Measurements from ENCODE around the gene CIB2. TPM values are rescaled to one million over a fixed set of nuclear protein-coding genes. Genes with fewer than 3 reads are reported as not detected.
A peak's percentile ranks its signal among the peaks of the same experiment; 100 is the strongest.

CIB2 gene
- total RNA-seq, 1 experiment from 2014 or later, result 10.7 TPM

DNA sequence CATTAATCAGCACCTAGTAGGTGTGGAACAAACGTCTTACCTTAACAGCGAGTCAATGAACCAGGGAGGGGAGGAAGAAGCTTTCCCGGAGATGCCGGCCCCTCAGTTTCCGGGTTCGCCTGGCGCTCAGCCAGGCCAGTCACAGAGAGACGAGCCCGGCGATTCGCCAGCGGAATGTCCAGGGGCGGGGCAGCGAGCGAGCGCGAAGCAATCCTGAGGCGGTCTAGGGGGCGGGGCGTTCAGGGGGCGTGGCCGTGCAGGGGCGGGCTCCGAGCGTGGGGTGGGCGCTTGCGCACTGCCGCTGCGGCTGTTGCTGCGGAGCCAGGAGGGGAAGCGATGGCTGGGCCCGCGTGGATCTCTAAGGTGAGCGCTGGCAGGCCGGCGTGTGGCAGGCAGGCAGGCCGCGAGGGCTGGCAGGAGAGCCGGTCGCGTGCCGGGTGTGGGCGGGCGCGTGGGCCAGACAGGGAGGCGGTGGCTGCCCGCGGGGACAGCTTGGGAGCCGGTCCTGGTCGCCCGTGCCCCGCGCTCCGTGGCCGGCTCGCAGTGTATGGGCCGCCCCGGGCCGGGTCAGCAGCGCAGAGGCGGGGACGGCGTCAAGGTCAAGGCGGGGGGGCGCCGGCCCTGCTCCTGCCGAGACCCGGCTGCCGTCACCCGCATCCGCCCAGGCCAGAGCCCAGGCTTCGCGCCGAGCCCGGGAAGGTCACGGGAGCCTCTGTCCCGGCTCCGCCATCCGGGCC, 18.0 kb upstream of the CIB2 start, which contains the start of gene IDH3A:
Gene IDH3A (plus strand): TSS at position 295 of the 737 bp plus-strand sequence. CDS start 42 bp downstream, at position 337.
- peak; percentile 86 for DNase-seq (ENCODE audit: low spot score)

DNA sequence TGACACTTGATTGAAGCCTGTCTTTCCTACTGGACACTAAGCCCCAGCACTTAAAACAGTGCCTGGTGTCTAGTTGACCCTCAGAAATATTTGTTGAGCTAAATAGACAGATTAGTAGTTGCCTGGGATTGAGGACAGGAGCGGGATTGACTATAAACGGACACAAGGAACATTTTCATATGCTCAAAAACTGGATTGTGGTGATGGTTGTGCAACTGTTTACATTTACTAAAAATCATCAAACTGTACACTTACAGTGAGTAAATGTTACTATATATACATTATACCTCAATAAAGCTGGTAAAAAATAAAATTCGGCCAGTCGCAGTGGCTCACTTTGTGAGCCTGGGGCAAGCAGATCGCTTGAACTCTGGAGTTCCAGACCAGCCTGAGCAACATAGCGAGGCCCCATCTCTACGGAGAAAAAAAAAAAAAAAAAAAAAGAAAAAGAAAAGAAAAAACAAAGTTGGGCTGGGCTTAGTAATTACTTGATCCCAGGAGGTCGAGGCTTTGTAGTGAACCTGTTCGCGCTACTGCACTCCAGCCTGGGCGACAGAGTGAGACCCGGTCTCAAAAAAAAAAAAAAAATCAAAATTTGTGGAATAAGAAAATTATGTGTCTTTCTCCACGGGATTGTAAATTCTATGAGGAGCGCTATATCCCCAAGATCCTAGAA, 17.3 kb upstream of the CIB2 start:
- no peak for DNase-seq (ENCODE audit: low spot score)

DNA sequence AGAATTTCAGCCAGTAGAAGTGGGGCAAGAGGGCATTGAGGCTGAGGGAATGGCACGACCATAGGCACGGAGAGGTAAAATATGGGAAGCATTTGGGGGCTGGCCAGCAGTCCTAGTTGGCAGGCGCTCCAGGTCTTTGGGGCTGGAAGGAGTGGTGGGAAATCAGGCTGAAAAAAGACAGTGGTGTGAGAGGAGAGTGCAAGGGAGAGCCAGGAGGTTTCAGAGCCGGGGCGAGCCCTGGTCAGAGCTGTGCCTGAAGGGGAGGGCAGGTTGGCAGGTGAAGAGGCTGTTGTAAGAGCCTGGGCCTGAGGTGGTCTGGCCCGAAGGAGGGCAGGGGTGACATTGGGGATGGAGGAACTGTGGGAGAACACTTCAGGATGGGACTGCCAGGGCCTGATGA, 16.3 kb upstream of the CIB2 start:
- no peak for DNase-seq (ENCODE audit: low spot score)

DNA sequence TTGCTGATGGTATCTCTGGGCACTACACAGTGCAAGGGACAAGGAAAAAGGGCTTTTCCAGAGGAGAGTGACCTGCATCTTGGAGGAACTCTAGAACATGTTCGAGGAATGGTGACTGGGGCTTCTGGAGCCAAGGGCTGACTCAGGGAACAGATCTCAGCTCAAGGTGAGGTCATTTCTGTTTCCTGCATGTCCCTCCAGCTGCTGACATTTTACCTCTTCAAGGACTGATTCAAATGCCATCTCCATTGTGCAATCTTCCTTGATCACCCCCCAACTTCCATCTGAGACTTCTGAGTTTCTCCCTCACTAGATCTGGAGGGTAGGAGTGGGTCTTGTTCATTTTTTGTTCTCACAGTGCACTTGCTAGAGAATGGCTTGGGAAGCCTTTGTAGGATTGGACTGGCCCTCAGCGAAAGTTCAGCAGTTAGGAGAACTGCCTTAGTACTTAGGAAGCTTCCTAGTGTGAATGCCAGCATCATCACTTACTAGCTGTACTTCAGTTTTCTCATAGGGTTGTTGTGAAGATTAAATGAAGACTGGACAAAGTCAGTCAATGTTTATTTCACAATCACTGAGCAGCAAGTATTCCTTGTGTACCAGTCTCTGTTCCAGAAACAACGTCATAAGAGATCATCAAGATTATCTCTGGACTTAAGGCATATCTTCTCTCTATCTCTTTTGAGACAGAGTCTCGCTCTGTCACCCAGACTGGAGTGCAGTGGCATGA, 15.3 kb upstream of the CIB2 start:
- no peak for DNase-seq (ENCODE audit: low spot score)

DNA sequence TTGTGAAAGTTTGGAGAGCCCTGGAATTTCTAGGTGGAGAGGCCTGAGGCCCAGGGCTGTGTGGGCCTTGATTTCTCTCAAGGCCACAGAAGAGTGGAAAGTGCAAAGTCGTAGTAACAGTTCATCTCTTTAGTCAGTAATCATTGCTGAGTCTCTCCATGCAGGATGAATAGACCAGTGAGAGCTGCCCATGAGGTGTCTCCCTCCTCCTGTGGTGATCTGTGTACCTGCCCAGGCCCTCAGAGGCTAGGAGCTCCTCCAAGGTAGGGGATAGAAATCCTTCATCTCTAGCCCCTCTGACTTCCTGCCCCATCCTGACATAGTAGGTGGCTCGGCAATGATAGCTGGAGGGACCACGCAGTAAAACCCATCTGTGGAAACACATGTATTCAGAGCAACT, 11.1 kb upstream of the CIB2 start:
- no peak for DNase-seq (ENCODE audit: low spot score)

DNA sequence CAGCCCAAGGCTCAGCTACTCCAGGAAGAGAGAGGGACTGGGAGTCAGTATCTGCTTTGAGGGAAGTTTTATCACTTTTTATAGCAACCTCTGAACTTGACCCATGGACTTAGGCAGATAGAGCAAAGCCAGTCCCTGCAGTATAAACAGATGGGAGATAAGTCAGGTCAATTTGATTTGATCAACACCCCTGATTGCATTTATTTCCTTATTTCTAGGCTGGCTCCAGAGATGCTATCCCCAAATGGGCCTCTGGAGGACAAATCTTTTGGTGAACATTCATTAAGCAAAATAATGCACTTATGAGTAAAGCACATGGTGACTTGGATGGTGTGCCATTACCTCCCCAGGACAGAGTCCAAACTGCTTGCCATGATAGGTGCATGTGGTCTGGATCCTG, 9.0 kb upstream of the CIB2 start:
- no peak for DNase-seq (ENCODE audit: low spot score)

DNA sequence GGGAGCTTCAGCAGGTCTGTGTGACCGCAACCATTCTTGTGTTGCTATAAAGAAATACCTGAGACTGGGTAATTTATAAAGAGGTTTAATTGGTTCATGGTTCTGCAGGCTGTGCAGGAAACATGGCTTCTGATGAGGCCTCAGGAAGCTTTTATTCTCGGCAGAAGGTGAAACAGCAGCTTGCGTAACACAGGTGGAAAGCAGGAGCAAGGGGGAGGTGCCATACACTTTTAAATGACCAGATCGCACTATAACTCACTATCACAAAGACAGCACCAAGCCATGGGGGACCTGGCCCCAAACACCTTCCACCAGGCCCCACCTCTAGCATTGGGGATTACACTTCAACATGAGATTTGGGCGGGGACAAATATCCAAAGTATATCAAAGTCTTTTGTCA, 8.3 kb upstream of the CIB2 start:
- DNase-seq (ENCODE audit: low spot score), result no peak

DNA sequence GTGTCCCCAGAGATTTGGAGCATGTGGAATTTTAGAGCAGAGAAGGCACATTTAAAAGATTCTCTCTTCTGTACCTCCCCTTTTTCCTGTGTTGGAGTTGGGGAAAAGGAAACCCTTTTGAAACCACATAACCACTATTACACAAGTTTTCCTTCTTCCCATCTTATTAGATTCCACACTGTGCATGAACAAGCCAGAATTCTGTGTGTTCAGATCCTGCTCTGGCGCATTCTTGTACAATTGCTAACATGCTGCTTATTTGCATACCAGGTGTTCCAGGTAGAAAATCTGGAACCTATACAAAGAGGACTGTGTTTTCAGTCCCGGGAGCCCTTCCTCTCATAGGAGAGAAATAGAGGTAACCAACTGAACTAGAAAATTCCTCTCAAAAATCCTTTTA, 2.6 kb upstream of the CIB2 start:
- no peak for DNase-seq (ENCODE audit: low spot score)

DNA sequence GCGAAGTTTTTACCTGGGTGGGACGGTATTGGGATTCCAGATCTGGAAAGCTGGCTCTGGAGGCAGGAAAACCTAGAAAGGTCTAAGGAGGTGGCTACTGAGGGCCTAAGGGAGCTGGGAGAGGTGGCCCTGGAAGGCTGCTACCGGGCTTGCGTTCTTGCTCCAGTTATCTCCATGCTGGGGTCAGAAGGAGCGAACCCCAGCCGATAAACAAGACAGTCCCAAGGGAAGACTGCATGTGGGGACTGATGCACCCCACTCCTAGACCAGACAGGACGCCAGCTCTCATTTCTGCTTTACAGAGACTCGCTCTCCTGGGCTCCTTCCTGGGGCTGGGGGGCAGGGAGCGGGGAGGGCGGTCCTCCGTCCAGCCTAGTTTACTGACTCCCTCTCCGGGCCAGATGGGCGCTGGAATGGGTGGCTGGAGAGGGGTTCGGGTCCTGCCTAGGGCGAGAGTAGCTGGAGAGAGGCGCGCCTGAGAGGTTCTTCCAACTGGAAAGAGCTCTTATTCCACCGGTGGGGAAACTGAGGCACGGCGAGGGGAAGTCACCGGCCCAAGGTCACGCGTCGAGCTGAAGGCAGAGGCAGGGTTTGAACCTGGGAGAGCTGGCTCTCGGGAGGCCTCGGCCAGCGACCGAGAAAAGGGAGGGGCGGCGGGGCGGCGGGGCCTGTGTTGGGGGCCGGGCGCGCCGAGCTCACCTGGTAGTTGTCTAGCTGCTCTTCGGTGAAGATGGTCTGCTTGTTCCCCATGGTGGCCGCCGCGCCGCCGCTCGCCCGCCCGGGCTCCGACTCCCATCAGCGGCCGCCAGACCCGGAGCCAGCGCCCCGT, 565 bp downstream of the CIB2 start:
- DNase-seq (ENCODE audit: low spot score), result no peak

DNA sequence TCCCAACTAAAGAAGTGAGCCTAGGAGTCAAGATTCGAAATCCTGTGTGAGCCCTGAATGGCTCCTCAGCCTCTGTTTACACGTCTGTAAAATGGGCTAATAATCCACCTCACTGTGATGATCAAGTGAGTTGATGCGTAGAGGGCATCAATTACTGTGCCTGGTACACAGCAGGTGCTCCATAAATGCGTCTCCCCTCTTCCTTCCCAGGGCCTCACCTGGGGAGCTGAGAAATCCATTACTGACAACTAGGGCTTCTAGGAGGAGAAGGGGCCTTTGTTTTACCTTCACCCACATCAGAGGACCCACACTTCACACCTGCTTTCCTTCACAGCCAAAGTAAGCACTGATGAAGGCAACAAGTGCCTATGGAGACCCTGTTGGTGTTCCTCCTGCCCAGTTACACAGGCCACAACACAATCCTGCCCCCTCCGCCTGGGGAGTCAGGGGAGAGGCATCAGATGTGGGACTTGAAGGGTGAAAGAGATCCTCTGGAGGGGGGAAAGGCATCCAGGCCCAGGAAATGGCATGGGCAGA, 1.4 kb downstream of the CIB2 start:
- no peak for DNase-seq (ENCODE audit: low spot score)

DNA sequence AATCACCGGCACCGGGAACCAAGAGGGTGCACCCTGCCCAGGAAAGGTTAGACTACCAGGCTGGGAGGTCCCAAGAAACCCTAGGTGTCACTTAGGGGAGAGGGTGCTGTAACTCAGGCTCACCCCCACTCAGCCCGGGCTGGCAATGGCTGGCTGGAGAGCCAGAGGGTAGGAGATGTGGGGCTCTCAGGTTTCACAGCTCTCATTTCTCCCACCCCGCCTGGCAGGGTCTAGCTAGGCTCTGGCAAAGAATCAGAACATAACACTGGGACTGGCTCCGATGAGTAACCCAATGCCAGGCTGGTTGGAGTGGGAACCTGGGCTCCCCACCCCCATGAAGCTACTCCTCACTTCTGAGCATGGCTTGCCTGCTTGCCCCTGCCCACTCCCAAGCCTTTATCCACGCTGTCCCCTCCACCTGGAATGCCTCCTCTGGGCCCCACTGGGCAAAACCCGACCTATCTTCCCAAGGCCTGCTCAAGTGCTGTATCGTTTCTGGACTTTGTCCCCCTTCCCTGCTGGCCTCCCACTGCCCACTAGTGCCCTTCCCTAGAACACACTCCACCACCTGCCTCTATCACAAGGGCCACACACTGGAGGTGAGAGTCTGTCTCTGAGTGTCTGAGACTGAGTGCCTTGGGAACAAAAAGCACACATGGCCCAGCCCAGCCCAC, 2.0 kb downstream of the CIB2 start:
- no peak for DNase-seq (ENCODE audit: low spot score)

DNA sequence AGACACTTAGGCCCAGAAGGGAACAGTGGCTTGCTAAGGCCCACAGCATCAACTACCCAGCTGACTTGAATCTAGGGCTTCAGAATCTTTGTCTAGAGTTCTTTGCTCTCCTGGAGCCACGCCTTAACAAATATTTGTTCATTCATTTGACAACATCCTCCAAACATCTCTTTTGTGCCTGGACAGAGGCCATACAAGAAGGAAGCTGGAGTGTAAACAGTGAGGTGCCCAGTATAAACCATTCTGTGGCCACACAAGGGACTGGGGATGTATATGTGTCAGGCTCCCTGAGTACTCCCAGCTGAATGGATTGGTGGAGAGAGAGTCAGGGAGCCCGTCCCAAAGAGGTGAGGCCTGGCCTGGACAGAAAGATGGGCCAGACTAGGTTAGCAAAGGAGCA, 3.4 kb downstream of the CIB2 start:
- DNase-seq (ENCODE audit: low spot score), result no peak

DNA sequence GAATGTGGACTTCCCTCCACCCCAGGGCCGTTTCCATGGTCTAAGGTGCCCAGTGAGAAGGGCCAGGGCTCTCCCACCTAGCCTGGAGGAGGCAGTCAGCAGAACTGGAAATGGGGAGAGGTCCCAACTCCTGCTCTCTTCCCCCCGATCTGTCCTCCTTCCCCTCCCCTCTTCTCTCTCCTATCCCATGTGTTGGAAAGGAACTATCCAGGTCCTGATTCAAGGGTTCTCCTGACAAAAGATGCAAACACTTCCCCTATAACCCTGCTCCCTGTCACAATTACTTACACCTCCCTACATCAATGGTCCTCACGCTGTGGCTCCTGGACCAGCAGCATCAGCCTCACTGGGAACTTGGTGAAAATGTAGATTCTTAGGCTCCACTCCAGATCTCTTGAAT, 6.0 kb downstream of the CIB2 start:
- DNase-seq (ENCODE audit: low spot score), result no peak

DNA sequence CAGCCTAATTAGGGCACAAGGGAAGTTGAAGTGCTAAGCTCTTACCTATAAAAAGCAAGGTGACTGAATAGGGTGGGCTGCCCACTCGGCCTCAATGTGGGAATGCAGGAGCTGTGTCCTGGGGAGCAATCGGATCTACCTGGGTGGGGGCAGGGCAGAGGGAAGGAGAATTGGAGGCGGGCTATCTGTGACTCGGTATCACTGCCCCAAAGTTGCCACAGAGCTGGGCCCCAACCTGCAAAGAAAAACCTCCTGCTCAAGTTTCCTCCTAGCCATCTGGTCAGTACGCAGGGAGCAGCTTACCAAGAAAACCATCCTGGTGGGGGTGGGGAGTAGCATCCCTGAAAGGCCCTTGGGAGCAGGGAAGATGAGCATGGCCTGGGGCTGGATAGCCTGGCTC, 10.7 kb downstream of the CIB2 start:
- DNase-seq (ENCODE audit: low spot score), result no peak

DNA sequence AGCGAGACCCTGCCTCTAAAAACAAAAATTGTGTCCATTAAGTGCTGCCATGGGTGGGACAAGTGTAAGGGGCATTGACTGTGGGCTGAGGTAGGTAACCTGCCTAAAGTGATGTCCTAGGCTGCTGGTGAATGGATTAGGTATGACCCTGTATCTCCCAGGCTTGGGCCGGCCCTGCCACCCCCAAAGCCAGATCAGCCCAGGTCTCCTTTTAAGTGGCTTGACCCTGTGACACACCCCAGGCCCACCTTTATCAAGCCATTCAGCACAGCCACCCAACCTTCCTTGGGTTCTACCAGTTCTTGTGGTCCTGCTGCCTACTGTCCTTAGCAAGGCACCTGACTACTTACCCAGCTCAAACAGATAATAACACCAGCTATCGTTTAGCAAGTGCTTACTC, 18.7 kb downstream of the CIB2 start:
- DNase-seq (ENCODE audit: low spot score), result no peak

DNA sequence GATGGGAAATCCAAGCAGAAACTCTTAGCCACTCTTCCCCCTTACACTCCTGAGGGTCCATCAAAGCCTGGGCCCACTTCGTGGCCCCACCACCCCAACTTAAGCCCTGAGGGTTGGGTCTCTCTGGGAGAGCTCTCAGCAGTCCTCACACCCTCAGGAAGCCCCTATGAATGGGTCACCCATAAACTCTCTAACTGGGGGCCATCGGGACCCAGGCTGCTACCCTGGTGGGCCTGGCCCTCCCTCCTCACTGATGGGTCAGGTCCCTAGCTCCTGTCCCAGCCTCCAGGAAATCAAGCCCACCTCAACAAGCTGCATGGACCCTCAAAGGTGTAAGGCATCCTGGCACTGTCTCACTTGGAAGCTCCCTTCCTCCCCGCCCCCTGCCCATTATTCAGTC, 19.5 kb downstream of the CIB2 start:
- DNase-seq (ENCODE audit: low spot score), result no peak

DNA sequence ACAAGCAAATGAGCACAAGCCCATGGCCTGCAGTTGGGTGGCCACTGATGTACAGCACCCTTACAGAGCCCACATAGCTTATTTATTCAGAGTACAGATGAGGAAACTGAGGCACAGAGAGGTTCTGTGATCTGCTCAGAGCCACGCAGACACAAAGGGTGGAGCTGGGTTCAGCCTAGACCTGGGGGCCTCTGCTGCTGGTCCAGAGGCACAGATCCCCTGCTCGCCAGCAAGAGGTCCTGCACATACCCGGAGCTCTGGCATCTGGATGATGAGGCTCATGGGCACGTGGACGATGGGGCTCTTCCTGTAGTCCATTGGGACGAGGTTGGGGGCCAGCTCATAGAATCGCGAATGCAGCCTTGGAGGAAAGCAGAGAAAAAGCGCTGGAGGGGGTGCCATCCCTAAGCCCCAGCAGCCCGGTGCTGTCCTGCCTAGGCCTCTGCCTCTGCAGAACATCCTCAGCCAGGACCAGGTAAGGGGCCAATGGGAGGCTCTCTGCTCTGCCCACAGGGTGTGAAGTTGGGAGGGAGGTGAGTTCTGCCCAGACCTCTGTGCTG, 20.2 kb downstream of the CIB2 start:
- no peak for DNase-seq (ENCODE audit: low spot score)

DNA sequence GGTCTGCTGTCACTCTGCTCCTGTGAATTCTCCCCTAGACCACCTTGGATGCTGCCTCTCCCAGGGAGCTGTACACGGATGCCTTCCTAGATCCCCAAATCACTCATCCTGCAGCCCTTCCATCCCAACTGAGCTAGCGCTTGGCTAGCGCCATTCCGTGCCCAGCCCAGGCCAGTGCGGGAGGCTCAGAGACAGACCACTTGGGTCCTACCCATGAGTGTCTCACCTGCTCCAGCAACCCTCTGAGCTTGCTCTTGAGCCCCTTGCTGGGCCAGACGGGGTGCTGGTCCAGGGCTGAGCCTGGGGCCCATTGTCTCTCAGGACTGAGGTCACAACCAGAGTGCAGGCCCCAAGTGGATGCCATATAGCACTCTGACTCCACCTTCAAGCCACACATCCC, 21.1 kb downstream of the CIB2 start:
- DNase-seq (ENCODE audit: low spot score), result no peak

DNA sequence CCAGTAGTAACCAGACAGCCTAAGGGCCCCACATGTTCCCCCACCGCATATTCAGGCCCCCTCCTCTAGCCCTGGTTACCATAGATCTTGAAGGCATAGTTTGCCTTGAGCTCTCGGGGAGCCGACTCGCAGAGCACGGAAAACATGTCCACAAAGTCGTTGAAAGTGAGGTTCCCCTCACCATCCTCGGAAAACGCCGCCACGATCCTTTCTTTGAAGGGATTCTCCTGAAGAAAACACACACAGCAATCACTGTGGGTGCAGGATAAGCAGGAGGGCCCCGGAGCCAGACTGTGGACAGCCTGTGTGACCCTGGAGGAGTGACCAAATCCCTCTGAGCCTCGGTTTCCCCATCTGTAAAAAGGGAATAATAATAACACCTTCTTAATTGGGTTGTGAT, 22.1 kb downstream of the CIB2 start:
- DNase-seq (ENCODE audit: low spot score), result no peak

DNA sequence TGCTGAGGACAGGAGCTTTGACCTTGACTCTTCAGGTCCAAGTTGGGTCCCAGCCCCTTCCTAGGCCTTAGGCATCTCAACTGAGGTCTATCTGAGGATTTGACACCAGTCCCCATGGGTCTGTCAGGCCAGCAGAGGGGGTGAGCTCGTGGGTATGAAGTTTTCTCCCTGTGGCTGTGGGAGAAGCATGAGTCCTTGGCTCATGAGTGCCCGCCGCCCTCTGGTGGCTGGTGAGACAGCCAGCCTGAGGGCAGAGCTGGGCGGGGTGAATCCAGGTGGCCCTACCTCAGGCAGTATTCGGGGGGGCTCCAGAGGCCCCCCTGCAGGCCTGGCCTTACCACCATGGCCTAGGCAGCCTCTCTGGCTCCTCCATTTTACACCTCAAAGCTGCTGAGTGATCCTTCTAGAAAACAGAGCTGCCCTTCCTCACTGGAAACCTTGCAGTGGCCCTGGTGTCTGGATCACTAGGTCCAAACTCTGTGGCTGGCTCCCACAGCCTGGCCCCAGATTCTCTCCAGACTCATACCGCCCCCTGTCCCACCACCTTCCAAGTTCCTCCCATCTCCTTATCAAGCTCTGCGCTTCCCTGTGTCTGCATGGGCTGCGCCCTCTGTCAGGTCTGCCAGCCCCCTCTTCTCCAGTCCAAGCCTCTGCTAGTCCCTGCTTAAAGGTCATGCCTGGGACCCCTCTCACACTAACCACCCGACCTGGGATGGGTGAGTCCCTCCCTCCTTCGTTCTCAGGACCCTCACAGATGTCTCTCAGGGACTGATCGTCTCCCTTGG, 22.8 kb downstream of the CIB2 start:
- DNase-seq (ENCODE audit: low spot score), result peak; percentile 67

All from A172 (cell line).